Stimulated activated naive CD4-positive, alpha-beta T cell treated with Interleukin-2 at 50 U/mL for 16 hours (primary cell): ENCODE data around the gene SCFD2.

Experiments used
- DNase-seq: peaks from one replicate; lab custom pipeline; 2025; lab: John Stamatoyannopoulos, UW

Gene SCFD2

DNA sequence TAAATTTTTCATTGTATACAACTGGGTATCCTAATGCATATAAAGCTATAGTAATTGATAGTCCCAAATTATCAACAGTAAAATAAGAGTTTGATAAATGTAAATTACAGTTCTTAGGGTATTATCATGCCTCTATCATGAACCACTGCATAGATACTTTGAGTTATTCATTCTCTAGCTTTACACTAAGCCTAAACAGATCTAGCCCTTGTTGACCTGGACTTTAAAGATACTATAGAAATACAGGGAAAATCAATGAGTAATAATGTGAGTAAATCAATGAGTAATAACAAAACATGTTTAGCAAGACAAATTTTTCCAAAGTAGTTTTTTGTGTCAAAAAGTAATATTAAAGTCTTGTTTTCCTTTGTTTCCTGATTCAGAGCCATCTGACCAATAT, 228.4 kb downstream of the SCFD2 start:
- no peak for DNase-seq

DNA sequence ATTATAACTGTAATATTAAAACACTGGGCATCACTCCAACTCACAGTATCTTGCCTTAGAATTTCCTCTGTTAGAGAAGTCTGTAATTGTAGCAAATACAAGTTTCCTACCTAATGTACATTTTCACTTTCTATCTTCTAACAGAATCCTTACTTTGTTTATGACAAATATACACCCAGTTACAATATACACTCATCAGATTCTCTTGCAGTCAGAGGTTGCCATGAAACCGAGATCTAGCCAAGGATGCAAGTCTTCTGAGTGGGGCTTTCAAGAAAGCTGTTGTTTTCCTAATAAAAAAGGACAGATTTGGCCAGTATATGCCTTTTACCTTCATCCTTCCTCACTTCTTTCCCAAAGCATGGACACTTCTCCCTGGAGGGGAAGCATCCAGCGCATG, 228.9 kb downstream of the SCFD2 start:
- DNase-seq, result no peak

DNA sequence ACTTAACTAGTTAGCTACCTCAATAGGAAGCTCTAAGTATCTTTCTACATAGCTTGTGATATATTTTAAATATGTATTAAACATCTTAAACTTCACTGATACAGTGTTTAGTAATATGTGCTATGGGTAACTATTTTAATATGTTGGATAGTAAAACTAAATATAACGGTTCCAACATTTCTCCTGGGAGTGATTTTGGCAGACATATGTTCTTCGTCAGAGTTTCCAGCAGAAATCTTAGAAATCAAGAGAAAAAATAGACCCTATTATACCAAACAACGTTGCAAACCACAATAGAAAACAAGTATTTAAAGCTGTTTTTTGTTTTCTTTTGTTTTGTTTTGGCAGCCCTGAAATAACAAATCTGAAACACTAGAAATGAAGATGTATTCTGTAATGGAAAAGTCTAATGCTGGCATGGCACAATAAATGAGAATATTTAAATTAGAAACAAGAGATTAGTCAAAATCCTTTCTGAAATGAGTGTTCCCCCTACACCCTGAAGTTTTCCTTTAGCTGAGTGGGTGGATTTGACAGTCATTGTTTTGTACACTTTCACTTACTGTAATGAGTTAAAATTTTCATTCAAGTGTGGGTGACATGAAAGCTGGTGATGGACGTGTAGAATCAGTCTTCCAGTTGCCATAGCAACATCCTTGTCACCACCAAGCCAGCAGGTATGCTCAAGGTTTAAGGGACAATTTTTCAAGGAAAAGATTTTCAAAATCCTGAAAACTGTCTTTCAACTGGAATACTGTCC, 233.5 kb downstream of the SCFD2 start:
- peak; percentile 1 for DNase-seq

DNA sequence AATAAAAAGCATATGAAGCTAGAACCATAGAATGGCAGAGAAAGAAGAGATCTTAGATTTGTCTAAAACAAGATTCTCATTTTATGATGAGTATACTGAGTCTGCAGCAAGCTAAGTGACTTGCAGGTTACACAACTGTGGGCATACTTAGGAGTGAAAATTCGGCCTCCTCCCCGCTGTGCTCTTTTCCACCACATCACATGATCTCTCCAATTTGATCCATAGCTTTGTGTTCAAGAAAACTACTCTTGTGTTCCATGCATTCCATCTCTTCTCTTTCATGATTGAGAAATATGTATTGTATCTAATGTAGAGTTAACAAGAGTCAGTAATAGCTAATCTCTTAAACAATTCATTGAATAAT, 234.3 kb downstream of the SCFD2 start:
- DNase-seq, result no peak

DNA sequence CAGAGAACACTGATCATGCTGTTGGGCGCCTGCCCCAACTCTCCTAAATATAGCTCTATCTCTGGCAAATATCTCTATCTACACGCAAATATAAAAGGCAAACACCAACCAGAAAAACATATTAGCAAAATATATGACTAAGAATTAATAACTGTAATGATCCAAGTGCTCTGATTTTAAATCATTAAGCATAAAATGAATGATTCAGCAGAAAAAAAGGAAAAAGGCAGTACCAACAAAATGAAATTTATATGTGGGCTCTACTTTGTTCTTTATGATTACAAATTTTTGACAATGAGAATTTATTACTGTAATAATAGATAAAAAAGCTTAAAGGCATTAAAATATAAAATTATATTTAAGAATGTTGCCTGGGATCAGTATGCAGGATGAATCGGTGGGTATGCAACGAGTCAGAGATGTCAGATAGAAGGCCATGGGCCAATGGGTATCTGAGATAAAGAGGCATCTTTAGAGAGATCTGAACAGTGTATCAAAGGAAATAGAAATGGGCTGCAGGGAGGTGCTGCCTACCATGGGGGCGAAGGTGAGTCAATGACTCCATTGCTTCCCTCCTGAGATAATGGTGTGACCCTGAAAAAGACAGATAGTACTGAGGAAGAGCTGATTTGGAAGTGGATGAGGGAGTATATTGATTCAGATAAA, 234.8 kb downstream of the SCFD2 start:
- DNase-seq, result no peak

DNA sequence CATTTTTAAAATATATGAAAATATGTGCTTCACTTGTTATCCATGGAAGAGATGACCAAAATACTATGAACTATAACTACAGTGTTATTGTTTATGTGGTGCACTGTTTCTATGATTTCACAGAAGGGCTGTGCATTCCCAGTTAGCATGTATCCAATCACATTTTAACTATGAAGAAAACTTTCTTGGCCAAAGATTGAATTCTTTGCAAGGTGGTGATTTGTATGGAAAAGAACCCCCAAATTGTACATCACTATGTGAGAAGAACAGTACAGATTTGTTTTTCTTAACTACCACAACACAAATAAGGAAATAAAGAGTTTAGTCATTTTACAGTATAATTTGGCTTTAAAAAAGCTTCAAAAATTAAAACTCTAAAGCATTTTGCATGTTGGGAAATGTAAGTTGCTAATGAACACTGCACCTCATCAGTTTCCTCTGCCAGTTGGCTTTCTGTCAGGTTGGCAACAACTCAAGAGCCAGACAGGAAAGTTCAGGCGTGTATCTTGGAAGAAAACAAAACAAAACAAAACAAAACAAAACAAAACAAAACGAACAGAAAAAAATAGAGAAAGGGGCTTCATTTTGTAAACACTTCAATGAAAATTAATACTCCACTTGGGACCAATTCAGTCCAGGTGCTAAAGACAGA, 237.0 kb downstream of the SCFD2 start:
- DNase-seq, result no peak

DNA sequence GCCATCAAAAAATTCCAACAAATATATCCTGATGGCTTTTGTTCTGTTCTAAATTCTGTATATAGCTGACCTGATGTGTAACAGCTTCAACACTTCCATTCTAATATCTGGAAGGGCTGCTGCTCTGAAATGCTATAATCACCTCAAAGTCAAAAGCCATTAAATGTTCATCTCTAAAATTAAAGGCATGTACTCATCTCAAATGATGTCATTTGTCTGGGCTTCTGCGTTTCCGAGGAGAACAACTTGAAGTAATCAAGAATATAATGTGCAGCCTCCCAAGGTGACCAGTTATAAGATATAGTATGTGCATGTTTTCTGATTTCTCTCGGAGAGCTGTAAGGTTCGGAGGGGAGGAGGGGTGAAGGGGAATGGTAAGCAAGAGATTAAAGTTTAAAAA, 237.6 kb downstream of the SCFD2 start:
- DNase-seq, result no peak

DNA sequence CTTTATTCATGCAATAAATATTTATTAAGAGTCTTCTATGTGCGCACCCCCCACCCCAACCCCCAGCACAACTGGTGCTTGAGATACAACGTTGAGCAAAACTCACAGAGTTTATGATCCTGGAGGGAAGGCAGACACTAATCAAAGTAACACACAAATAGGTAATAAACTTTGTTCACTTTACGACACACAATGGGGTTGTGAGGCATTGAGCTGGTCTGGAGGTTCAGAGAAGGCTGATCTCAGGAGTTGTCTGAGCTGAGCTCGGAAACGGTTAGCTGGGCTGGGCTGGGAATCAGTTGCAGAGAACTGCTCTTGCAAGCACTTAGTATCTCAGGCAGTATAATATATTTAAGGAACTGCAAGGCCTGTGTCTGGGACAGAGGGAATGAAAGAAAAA, 238.5 kb downstream of the SCFD2 start:
- DNase-seq, result no peak

DNA sequence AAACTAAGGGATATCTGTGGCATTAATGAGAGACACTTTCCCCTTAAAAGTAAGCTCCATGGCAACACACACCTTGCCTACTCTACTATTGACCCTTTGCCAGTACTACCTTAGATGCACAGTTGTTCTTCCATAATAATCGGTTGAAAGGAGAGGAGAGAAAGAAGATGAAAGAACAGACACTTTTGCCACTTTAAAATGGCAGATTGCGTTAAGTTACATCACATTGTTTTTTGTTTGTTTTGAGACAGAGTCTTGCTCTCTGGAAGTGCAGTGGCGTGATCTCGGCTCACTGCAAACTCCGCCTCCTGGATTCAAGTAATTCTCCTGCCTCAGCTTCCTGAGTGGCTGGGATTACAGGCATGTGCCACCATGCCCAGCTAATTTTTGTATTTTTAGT, 239.8 kb downstream of the SCFD2 start:
- DNase-seq, result no peak

DNA sequence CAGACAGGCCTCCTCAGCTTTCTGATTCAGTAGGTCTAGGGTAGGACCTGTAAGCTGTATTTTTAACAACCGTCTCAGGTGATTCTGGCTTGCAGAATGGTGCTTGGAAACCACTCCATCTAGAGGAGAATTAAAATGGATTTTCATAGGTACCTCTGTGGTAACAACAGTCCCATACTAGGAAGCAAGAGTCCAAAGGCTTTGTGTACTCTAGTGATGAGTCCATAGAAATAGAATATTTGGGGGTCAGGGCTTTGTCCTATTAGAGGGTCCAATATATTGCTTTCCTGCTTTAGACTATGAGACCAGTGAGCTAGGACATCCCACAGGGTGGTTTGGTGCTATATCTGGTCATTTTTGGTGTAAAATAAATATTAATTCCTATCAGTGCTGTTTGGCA, 242.0 kb downstream of the SCFD2 start:
- no peak for DNase-seq

DNA sequence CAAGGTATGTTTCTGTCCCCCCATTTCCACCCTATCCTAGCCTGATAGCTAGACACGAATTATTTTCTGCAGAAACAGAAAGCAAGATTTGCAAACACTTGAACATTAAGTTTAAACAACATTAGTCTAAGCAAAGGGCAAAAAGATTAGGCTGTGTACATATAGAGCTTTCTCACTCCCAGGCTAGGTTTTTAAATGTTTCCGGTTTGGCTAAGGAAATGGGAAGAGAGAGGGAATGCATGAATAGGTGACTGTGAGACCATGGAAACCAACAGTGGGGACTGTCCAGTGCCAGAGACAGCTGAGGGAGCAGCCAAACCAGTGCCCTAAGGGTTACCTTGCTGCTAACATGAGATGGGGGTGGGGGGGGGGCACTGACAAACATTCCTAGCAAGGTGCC, 242.7 kb downstream of the SCFD2 start:
- DNase-seq, result no peak

DNA sequence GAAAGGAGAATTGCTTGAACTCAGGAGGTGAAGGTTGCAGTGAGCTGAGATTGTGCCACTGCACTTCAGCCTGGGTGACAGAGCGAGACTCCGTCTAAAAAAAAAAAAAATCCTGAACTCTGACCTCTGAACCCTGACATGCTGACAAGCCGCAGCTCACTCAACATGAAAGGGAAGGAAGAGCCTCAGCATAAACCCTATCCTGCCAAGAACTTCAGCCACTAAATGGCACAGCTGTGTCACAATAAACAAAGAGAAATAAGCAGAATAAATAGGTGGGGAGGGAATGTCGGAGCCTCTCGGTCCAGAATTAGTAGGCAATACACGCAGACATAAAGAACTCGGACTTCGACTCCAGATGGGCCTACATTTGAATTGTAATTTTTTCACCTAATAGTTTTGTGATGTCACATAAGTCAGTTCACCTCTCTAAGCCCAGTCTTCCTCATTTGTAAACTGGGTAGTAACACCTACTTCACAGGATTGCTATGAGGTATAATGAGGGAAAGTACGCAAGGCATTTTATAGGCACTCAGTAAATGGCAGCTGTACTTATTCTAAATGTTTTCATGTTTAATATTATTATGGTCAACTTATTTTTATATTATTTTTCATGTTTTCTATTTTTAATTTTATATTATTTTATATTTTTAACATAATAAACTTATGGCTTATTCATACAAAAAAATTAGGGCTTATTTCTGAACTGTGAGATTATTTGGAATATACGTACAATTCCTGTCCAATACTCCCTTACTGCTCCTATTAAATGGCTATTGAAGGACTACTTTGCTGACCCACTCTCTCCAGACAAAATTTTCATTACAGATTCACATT, 243.4 kb downstream of the SCFD2 start:
- DNase-seq, result no peak

DNA sequence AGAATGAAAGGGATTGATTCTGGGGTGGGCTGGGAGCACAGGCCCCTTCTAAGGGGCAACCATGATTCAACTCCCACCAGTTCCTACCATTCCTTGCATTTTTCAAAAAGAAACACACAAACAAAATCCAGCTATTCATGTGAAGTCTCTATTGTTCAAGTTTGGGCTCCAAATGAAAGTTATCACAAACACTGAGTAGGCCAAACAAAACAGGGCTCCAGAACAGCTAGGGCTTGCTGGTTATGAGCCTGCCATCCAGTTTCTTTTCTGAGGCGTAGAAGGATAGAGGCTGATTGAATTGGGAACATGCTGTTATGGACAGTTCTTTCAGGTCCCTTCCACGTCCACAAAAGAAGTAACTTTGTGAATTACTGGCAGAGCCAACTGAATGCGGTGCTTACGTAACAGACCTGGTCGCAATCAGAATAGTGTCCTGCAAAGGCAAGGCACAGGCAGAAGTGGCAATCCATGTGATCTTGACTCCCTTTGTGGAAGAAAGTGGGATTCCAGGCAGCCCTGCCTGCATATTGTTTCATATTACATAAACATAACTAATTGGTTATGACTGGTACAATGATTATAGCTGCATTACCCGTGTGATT, 244.5 kb downstream of the SCFD2 start:
- no peak for DNase-seq

DNA sequence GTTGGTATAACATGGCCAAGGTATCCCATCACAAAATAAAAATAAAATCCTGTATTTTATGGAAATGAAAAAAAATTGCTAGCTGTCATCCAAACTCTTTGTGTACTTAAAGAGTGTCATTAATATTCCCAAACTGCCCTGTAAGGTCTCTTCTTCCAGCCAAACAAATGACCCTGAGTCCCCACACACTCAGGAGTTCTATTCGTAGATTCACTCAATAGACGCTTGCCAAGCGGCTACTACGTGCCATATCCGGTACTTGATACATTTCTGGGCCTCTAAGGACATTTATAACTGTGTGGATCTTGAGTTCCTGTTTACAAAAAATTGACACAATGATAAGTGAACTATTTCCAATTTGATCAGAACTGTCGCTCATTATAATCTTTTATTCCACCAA, 245.1 kb downstream of the SCFD2 start:
- no peak for DNase-seq

DNA sequence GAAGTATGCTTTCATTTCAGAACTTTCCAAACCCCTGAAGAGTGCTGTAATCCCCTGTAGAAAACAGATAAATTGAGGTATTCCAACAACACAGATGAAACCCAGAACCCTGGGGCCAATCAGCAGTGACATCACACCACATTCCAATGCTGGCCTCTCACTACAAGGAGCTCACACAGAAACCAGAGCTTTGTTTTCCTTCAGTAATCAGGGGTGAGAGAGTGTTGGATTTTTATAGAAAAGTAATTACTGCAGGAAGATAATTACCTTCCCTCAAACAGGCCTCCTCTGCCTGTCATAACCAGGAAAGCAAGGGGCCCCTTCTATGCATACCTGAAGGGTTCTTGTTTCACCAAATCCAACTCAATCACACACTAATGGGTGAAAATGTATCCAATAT, 246.2 kb downstream of the SCFD2 start:
- DNase-seq, result no peak

DNA sequence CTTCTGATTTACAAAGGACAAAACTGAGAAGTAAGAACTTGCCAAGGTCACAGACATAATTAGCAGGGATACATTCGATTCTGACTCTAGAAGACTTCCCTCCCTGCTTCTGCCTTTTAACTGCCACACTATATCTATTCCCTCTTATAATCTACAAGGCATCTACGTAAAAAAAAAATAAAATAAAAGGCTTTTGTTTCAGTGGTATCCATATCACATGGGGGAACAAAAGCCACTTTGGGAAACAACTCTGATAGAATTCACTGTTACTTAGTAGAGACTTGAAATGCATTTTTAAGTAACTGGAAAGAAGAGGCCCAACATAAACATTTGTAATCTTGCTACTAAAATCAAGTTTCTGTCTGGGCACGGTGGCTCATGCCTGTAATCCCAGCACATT, 247.2 kb downstream of the SCFD2 start:
- DNase-seq, result no peak

DNA sequence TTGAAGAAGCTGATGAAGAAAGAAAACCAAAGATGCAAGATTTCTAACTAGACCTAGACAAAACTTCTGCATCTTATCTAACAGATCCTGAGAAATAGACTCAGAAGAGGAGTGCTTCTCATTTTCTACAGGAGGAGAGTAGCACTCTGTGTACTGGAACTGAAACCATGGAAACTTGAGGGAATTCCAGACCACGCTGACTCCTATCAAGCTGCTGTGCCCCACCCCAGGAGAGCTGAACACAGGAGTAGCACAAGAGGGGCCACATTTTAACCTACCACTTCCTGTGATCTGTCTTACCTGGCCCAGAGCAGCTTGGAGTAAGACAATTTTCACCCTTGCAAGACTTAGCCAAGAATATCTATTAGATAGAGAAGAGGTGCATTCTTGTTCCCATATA, 248.9 kb downstream of the SCFD2 start:
- DNase-seq, result no peak

DNA sequence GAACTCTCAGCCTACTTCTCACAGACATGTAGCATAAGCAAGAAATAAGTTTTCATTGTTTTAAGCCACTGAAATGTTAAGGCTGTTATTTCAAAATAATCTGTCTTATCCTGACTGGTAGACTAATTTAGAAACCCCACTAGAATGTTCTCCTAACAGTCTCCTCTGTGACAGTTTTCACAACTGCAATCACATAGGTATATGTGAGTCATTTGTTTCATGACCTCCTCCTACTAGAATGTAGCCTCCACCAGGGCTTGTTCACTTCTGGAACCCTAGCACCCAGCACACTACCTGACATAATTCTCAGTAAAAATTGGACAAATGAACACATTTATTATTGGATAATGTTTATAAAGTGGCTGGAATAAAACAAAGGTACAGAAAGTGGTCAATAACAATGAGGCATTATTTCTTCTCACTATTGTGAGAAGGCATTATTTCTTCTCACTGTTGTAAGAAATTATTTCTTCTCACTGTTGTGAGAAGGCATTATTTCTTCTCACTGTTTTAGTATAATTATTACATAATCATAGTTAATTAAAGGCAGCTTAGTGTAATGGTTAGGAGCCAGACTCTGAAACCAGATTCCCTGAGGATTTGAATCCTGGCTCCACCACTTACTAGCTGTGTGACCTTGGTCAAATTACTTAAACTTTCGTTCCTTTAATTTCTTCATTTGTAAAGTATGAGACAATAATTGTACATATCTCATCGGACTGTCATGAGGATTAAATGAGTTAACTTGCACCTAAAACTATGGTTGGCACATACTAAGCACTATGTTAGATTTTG, 252.2 kb downstream of the SCFD2 start:
- DNase-seq, result no peak

DNA sequence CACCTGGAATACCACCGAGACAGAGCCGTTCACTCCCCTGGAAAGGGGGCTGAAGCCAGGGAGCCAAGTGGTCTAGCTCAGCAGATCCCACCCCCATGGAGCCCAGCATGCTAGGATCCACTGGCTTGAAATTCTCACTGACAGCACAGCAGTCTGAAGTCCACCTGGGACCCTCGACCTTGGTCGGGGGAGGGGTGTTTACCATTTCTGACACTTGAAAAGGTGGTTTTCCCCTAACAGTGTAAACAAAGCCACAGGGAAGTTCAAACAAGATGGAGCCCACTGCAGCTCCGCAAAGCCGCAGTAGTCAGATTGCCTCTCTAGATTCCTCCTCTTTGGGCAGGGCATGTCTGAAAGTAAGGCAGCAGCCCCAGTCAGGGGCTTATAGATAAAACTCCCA, 260.5 kb downstream of the SCFD2 start:
- DNase-seq, result no peak

DNA sequence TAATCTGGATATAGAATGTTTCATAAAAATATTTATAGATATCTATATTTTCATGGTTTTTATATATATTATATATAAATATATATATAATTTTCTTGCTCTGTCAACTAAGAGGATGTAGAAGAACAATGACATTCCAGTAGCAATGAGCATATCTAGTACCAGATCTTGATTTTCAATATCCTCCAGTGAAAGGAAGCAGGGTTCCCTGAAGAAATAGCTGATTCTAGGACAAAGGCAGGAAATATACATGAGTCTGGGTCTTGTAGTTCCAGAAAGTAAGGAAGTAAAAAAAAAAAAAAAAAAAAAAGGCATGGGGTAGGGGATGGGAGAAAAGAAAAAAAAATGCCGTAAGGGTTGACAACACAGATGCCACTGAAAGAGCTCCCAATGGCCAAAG, 262.4 kb downstream of the SCFD2 start:
- no peak for DNase-seq

DNA sequence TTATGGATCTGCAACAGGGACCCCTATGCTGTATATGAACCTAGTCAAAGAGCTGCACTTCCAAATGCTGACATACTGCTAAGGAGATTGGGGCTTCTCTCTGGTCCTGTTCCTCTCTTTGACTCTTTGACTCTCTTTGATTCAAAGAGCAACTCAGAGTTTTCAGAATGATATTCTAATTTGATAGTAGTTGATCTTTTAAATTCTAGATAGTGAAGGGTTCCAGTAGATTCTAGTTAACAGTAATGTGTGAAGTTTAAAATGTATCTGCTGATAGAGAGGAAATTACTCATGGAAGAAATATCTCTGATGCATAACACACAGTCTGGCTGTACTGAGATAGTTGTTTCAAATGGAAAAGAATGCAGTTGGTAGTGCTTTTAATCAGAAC, 264.7 kb downstream of the SCFD2 start:
- no peak for DNase-seq
